ENCODE measurements around the gene DHX16. TPM values are rescaled to one million over a fixed set of nuclear protein-coding genes. Genes with fewer than 3 reads are reported as not detected.
A peak's percentile ranks its signal among the peaks of the same experiment; 100 is the strongest.

DHX16 gene
- total and polyA plus RNA-seq, 9 of the 15 experiments (the other 6 are each of a cell fraction or from before 2014, with no cell fraction given): 14.6 to 66.1 (median 47.5) TPM

DNA sequence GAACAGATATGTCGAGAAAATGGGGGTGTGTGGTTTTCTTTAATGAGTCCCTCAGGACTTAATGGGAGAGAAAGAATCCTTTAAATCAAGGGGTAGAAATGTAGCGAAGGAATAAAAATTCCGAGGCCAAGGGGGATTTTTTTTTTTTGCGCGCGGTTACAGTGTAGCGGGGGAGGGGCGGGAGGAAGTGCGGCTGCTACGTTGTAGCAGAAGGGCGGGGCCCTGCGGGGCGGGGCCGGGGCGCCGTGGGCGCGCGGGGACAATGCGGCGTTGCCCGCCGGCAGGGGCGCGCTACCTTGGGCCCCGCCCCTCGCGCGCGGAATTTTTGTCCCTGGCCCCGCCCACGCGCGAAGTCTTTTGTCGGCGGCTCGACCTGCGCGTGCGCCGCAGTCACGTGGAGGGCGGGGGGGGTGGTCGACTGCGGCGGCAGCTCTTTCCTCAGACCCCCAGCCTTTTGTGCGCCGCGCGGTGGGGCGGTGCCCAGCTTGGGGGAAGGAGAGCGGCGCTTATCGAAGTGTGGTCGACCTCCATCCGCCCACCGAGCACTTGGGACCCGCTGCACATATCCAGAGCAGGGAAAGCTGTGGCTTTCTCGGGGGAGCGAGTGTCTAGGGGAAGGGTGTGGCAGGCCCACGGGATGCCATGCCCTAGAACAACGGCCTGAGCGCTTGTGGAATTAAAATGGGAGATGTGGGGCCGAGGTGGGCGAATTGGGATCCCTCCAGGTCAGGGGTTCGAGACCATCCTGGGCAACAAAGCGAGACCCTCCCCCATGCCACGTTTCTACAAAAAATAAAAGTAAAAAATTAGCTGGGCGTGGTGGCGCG is 48.6 kb upstream of the DHX16 start (continued):
- TF ChIP-seq, protein P1, sequence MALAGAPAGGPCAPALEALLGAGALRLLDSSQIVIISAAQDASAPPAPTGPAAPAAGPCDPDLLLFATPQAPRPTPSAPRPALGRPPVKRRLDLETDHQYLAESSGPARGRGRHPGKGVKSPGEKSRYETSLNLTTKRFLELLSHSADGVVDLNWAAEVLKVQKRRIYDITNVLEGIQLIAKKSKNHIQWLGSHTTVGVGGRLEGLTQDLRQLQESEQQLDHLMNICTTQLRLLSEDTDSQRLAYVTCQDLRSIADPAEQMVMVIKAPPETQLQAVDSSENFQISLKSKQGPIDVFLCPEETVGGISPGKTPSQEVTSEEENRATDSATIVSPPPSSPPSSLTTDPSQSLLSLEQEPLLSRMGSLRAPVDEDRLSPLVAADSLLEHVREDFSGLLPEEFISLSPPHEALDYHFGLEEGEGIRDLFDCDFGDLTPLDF (CRISPR knock-in tag; IDR thresholded peaks at IDR 0.05): peak; percentile 80
- TF ChIP-seq RBBP5 (IDR thresholded peaks at IDR 0.05; ENCODE audit: borderline replicate concordance, insufficient read depth, low read length, poor library complexity, severe bottlenecking) (no peak), KLF10 (CRISPR knock-in tag; IDR thresholded peaks at IDR 0.05) (0 out of 2 replicates have a peak, but pooled peaks have one; percentile 33), EHMT2 (IDR thresholded peaks at IDR 0.05) (no peak), ZNF707 (CRISPR knock-in tag; conservative IDR thresholded peaks at IDR 0.05) (no peak), PTBP1 (IDR thresholded peaks at IDR 0.05; ENCODE audit: low read depth, low read length) (0 out of 2 replicates have a peak, but pooled peaks have one; percentile 26), EP400 (IDR thresholded peaks at IDR 0.05) (peak; percentile 48; the same call in 1 of the 2 replicates), ZNF695 (CRISPR knock-in tag; IDR thresholded peaks at IDR 0.05) (0 out of 2 replicates have a peak, but pooled peaks have one; percentile 35), RFX1 (IDR thresholded peaks at IDR 0.05) (no peak), SIRT6 (IDR thresholded peaks at IDR 0.05; ENCODE audit: low read depth, low read length) (no peak), NFE2L1 (tag; IDR thresholded peaks at IDR 0.05; ENCODE audit: borderline replicate concordance, low read depth) (no peak), SREBF1 (IDR thresholded peaks at IDR 0.05; ENCODE audit: borderline replicate concordance, low read depth, low read length) (no peak), BHLHE40 (IDR thresholded peaks at IDR 0.05; ENCODE audit: low read length) (peak; percentile 94), MCM5 (IDR thresholded peaks at IDR 0.05; ENCODE audit: low read depth) (no peak), EWSR1 (IDR thresholded peaks at IDR 0.05; ENCODE audit: borderline replicate concordance, low read depth, partially characterized antibody) (no peak), ZNF586 (CRISPR knock-in tag; conservative IDR thresholded peaks at IDR 0.05) (no peak; the same call in 1 of the 2 replicates), SMARCC2 (IDR thresholded peaks at IDR 0.05; ENCODE audit: low read depth) (no peak), JUNB (CRISPR knock-in tag; conservative IDR thresholded peaks at IDR 0.05) (no peak), KLF6 (CRISPR knock-in tag; IDR thresholded peaks at IDR 0.05; ENCODE audit: borderline replicate concordance) (0 out of 2 replicates have a peak, but pooled peaks have one; percentile 48), NR2F6 (CRISPR knock-in tag; IDR thresholded peaks at IDR 0.05) (peak; percentile 87; the same call in 1 of the 2 replicates)
- TF ChIP-seq, protein P2, sequence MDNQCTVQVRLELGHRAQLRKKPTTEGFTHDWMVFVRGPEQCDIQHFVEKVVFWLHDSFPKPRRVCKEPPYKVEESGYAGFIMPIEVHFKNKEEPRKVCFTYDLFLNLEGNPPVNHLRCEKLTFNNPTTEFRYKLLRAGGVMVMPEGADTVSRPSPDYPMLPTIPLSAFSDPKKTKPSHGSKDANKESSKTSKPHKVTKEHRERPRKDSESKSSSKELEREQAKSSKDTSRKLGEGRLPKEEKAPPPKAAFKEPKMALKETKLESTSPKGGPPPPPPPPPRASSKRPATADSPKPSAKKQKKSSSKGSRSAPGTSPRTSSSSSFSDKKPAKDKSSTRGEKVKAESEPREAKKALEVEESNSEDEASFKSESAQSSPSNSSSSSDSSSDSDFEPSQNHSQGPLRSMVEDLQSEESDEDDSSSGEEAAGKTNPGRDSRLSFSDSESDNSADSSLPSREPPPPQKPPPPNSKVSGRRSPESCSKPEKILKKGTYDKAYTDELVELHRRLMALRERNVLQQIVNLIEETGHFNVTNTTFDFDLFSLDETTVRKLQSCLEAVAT (IDR thresholded peaks at IDR 0.05): peak; percentile 88 to 91
- TF ChIP-seq, protein P3, sequence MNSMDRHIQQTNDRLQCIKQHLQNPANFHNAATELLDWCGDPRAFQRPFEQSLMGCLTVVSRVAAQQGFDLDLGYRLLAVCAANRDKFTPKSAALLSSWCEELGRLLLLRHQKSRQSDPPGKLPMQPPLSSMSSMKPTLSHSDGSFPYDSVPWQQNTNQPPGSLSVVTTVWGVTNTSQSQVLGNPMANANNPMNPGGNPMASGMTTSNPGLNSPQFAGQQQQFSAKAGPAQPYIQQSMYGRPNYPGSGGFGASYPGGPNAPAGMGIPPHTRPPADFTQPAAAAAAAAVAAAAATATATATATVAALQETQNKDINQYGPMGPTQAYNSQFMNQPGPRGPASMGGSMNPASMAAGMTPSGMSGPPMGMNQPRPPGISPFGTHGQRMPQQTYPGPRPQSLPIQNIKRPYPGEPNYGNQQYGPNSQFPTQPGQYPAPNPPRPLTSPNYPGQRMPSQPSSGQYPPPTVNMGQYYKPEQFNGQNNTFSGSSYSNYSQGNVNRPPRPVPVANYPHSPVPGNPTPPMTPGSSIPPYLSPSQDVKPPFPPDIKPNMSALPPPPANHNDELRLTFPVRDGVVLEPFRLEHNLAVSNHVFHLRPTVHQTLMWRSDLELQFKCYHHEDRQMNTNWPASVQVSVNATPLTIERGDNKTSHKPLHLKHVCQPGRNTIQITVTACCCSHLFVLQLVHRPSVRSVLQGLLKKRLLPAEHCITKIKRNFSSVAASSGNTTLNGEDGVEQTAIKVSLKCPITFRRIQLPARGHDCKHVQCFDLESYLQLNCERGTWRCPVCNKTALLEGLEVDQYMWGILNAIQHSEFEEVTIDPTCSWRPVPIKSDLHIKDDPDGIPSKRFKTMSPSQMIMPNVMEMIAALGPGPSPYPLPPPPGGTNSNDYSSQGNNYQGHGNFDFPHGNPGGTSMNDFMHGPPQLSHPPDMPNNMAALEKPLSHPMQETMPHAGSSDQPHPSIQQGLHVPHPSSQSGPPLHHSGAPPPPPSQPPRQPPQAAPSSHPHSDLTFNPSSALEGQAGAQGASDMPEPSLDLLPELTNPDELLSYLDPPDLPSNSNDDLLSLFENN (IDR thresholded peaks at IDR 0.05; ENCODE audit: low read depth in 2 of 2, low read length in 2 of 2): peak in 1 of 2 experiments; percentile 54; a peak in 1 of 4 replicates

All from K562 (cell line).